Measurements from ENCODE around the gene CD200. TPM values are rescaled to one million over a fixed set of nuclear protein-coding genes. Genes with fewer than 3 reads are reported as not detected.

CD200 gene
- total and polyA plus RNA-seq, 2 experiments from 2014 or later: 51.9 to 65.0 TPM

DNA sequence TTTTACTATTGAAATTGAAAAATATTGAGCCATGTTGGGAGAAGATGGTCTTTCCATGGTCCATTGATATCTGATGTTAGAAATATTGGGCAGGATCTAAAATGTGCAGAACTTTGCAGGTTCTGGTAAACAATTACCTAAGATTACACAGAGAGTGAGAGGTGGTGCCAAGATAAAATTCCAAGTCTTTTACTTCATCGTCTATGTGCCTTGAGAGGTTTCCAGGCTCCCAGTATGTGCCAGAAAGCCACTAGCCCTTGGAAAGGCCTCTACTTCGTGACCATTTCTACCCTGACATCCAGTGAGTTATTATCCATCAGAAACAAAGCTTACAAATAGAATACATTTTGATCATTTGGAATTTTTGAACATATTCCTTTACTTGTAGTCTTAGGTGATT lies 27.6 kb downstream of the CD200 start (continued):
- TF ChIP-seq, protein P1, sequence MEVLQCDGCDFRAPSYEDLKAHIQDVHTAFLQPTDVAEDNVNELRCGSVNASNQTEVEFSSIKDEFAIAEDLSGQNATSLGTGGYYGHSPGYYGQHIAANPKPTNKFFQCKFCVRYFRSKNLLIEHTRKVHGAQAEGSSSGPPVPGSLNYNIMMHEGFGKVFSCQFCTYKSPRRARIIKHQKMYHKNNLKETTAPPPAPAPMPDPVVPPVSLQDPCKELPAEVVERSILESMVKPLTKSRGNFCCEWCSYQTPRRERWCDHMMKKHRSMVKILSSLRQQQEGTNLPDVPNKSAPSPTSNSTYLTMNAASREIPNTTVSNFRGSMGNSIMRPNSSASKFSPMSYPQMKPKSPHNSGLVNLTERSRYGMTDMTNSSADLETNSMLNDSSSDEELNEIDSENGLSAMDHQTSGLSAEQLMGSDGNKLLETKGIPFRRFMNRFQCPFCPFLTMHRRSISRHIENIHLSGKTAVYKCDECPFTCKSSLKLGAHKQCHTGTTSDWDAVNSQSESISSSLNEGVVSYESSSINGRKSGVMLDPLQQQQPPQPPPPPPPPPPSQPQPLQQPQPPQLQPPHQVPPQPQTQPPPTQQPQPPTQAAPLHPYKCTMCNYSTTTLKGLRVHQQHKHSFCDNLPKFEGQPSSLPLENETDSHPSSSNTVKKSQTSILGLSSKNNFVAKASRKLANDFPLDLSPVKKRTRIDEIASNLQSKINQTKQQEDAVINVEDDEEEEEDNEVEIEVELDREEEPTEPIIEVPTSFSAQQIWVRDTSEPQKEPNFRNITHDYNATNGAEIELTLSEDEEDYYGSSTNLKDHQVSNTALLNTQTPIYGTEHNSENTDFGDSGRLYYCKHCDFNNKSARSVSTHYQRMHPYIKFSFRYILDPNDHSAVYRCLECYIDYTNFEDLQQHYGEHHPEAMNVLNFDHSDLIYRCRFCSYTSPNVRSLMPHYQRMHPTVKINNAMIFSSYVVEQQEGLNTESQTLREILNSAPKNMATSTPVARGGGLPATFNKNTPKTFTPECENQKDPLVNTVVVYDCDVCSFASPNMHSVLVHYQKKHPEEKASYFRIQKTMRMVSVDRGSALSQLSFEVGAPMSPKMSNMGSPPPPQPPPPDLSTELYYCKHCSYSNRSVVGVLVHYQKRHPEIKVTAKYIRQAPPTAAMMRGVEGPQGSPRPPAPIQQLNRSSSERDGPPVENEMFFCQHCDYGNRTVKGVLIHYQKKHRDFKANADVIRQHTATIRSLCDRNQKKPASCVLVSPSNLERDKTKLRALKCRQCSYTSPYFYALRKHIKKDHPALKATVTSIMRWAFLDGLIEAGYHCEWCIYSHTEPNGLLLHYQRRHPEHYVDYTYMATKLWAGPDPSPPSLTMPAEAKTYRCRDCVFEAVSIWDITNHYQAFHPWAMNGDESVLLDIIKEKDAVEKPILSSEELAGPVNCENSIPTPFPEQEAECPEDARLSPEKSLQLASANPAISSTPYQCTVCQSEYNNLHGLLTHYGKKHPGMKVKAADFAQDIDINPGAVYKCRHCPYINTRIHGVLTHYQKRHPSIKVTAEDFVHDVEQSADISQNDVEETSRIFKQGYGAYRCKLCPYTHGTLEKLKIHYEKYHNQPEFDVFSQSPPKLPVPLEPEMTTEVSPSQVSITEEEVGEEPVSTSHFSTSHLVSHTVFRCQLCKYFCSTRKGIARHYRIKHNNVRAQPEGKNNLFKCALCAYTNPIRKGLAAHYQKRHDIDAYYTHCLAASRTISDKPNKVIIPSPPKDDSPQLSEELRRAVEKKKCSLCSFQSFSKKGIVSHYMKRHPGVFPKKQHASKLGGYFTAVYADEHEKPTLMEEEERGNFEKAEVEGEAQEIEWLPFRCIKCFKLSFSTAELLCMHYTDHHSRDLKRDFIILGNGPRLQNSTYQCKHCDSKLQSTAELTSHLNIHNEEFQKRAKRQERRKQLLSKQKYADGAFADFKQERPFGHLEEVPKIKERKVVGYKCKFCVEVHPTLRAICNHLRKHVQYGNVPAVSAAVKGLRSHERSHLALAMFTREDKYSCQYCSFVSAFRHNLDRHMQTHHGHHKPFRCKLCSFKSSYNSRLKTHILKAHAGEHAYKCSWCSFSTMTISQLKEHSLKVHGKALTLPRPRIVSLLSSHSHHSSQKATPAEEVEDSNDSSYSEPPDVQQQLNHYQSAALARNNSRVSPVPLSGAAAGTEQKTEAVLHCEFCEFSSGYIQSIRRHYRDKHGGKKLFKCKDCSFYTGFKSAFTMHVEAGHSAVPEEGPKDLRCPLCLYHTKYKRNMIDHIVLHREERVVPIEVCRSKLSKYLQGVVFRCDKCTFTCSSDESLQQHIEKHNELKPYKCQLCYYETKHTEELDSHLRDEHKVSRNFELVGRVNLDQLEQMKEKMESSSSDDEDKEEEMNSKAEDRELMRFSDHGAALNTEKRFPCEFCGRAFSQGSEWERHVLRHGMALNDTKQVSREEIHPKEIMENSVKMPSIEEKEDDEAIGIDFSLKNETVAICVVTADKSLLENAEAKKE (CRISPR knock-in tag; IDR thresholded peaks at IDR 0.05): no peak
- TF ChIP-seq POLR2AphosphoS5 (IDR thresholded peaks at IDR 0.05; ENCODE audit: low read depth): no peak
- TF ChIP-seq JUNB (IDR thresholded peaks at IDR 0.05; ENCODE audit: unreplicated experiment): no peak
- TF ChIP-seq ZNF114 (CRISPR knock-in tag; IDR thresholded peaks at IDR 0.05): no peak
- TF ChIP-seq ETS1 (IDR thresholded peaks at IDR 0.05): no peak
- TF ChIP-seq NANOG (IDR thresholded peaks at IDR 0.05; ENCODE audit: borderline replicate concordance): no peak

DNA sequence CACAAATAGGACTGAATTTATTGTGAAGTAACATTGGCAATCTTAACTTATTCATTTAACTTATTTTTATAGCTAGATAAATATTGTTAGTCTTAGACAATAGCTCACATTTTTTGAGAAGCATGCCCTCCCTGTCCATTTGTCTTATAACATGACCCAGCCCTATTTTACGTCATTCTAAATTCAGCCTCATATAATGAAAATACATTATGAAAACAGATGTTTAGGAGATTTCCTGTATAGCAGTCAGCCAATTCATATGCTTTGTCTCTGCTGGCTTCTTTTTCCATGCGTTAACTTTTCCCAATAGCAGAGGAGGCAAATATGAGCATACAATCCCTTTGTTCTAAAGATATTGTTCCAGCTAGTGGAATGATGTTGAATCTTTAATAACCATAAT lies 29.3 kb downstream of the CD200 start:
- peaks cover 26% of the 10 kb centered on the region for H3K36me3 ChIP-seq (ENCODE audit: insufficient read depth)
- ATAC-seq (no peak), DNase-seq (ENCODE audit: low spot score) (no peak)
- peaks cover 24% of the 10 kb centered on the region for H3K4me1 ChIP-seq (ENCODE audit: insufficient read depth)
- Mint-ChIP-seq H3K36me3 (ENCODE audit: low read depth) (peaks cover 64% of the 10 kb centered on the region), H3K4me3 (no peak overlapping the region), H3K9me3 (no peaks in the 10 kb centered on the region), H3K27me3 (ENCODE audit: insufficient read depth, low read depth, poor library complexity) (no peaks in the 10 kb centered on the region), H3K27ac (no peak overlapping the region), H3K4me1 (peaks cover 37% of the 10 kb centered on the region)
- no peaks in the 10 kb centered on the region; the same call in 1 of the 2 replicates for H3F3A ChIP-seq (replicated peaks; ENCODE audit: low read depth)
- no peak overlapping the region for H2AFZ ChIP-seq
- no peaks in the 10 kb centered on the region for H3K27me3 ChIP-seq (ENCODE audit: insufficient read depth)
- H3K4me2 ChIP-seq: no peak overlapping the region
- H4K20me1 ChIP-seq (replicated peaks; ENCODE audit: insufficient read depth): no peaks in the 10 kb centered on the region
- H3K27ac ChIP-seq (ENCODE audit: low read depth): no peak overlapping the region
- H3K79me2 ChIP-seq (replicated peaks; ENCODE audit: insufficient read depth): no peaks in the 10 kb centered on the region; the same call in 1 of the 2 replicates
- H3K9me2 ChIP-seq (ENCODE audit: insufficient read depth): no peaks in the 10 kb centered on the region
- no peak overlapping the region for H3K4me3 ChIP-seq
- TF ChIP-seq ZNF114 (CRISPR knock-in tag; IDR thresholded peaks at IDR 0.05): no peak
- TF ChIP-seq ETS1 (IDR thresholded peaks at IDR 0.05): no peak
- no peak for TF ChIP-seq POLR2AphosphoS5 (IDR thresholded peaks at IDR 0.05; ENCODE audit: low read depth)
- TF ChIP-seq CREB1 (CRISPR knock-in tag; IDR thresholded peaks at IDR 0.05; ENCODE audit: low read depth): no peak
- TF ChIP-seq, protein P2, sequence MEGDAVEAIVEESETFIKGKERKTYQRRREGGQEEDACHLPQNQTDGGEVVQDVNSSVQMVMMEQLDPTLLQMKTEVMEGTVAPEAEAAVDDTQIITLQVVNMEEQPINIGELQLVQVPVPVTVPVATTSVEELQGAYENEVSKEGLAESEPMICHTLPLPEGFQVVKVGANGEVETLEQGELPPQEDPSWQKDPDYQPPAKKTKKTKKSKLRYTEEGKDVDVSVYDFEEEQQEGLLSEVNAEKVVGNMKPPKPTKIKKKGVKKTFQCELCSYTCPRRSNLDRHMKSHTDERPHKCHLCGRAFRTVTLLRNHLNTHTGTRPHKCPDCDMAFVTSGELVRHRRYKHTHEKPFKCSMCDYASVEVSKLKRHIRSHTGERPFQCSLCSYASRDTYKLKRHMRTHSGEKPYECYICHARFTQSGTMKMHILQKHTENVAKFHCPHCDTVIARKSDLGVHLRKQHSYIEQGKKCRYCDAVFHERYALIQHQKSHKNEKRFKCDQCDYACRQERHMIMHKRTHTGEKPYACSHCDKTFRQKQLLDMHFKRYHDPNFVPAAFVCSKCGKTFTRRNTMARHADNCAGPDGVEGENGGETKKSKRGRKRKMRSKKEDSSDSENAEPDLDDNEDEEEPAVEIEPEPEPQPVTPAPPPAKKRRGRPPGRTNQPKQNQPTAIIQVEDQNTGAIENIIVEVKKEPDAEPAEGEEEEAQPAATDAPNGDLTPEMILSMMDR (conservative IDR thresholded peaks at IDR 0.05; ENCODE audit: low read depth in 2 of 2): no peak
- no peak for TF ChIP-seq JUNB (IDR thresholded peaks at IDR 0.05; ENCODE audit: unreplicated experiment)
- TF ChIP-seq EZH2phosphoT487 (IDR thresholded peaks at IDR 0.05; ENCODE audit: unreplicated experiment): no peak
- TF ChIP-seq, protein P3, sequence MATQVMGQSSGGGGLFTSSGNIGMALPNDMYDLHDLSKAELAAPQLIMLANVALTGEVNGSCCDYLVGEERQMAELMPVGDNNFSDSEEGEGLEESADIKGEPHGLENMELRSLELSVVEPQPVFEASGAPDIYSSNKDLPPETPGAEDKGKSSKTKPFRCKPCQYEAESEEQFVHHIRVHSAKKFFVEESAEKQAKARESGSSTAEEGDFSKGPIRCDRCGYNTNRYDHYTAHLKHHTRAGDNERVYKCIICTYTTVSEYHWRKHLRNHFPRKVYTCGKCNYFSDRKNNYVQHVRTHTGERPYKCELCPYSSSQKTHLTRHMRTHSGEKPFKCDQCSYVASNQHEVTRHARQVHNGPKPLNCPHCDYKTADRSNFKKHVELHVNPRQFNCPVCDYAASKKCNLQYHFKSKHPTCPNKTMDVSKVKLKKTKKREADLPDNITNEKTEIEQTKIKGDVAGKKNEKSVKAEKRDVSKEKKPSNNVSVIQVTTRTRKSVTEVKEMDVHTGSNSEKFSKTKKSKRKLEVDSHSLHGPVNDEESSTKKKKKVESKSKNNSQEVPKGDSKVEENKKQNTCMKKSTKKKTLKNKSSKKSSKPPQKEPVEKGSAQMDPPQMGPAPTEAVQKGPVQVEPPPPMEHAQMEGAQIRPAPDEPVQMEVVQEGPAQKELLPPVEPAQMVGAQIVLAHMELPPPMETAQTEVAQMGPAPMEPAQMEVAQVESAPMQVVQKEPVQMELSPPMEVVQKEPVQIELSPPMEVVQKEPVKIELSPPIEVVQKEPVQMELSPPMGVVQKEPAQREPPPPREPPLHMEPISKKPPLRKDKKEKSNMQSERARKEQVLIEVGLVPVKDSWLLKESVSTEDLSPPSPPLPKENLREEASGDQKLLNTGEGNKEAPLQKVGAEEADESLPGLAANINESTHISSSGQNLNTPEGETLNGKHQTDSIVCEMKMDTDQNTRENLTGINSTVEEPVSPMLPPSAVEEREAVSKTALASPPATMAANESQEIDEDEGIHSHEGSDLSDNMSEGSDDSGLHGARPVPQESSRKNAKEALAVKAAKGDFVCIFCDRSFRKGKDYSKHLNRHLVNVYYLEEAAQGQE (IDR thresholded peaks at IDR 0.05; ENCODE audit: unreplicated experiment): no peak
- no peak for TF ChIP-seq NANOG (IDR thresholded peaks at IDR 0.05; ENCODE audit: borderline replicate concordance)
- no peak for TF ChIP-seq ZNF331 (CRISPR knock-in tag; IDR thresholded peaks at IDR 0.05; ENCODE audit: low read depth)
